Keratinocyte (primary cell): ENCODE data around the gene CHRM1.

Experiments
- CTCF ChIP-seq, 3 experiments: IDR thresholded peaks in 1 of 3; conservative IDR thresholded peaks in 1 of 3; optimal IDR thresholded peaks in 1 of 3; 2 replicates in 2 of 3; 3 replicates in 1 of 3; pipeline versions ENCODE3 to v1.5.1; 2011; ENCODE audit warnings: low read length in 3 of 3, mild to moderate bottlenecking in 3 of 3, moderate library complexity in 2 of 3, control low read depth in 1 of 3, inconsistent platforms in 1 of 3; ENCODE audit not compliant: insufficient read depth in 2 of 3; ENCODE audit errors: extremely low read depth in 1 of 3
- EZH2 ChIP-seq: IDR thresholded peaks from one replicate; pipeline ENCODE4 v1.6.1; 2012; ENCODE audit warnings: inconsistent platforms, mild to moderate bottlenecking, low read length, moderate library complexity

GRCh38 chr11:62895501-62895900, 25.7 kb downstream of the CHRM1 start:
- TF ChIP-seq CTCF (optimal IDR thresholded peaks at IDR 0.05 in 1 of 3, IDR thresholded peaks at IDR 0.05 in 1 of 3, conservative IDR thresholded peaks at IDR 0.05 in 1 of 3; ENCODE audit: extremely low read depth in 1 of 3, insufficient read depth in 2 of 3, low read length in 3 of 3) (no peak), EZH2 (no peak)
